HG03439 (cell line): ENCODE data around the gene SNX20.

Experiments used
- ATAC-seq: cut with Tn5 transposase; IDR thresholded peaks from one replicate; pipeline ENCODE4 v1.9.1; 2021; ENCODE audit warnings: mild to moderate bottlenecking, moderate library complexity; ENCODE audit not compliant: unreplicated experiment

The SNX20 gene

DNA sequence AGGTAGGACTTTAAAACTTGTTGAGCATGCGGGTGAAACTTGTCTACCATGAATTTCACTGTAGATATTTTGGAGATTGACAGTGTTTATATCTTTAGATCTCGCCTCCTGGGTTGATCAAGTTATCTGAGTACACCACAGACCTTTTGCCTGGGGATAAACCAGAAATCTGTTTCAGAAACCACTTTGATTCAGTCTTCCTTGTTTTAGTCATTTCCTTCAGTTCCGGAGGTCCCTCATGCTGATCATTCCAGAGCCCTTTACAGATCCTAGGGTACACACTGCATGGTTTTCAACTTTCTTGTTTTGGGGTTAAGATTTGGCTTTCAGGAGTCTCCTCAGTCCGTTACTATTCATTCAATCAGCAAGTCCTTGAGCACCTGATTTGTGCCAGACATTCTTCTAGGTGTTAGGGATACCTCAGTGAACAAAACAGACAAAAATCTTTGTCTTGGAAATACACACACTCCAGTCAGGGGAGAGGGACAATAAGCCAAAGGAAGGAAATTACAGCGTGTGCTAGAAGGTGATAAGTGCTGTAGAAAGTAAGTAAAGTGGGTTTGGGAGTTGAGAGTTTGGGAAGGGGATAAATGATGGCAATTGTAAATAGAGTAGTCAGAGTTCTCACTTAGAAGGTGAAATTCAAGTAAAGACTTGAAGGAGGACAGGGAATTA is 24.5 kb upstream of the SNX20 start:
- no peak for ATAC-seq

- ATAC-seq: no peak
These were observed 23.1 kb upstream of the SNX20 start for GRCh38 chr16:50704245-50704644.

GRCh38 chr16:50702725-50703124 is 21.6 kb upstream of the SNX20 start:
- ATAC-seq: no peak

DNA sequence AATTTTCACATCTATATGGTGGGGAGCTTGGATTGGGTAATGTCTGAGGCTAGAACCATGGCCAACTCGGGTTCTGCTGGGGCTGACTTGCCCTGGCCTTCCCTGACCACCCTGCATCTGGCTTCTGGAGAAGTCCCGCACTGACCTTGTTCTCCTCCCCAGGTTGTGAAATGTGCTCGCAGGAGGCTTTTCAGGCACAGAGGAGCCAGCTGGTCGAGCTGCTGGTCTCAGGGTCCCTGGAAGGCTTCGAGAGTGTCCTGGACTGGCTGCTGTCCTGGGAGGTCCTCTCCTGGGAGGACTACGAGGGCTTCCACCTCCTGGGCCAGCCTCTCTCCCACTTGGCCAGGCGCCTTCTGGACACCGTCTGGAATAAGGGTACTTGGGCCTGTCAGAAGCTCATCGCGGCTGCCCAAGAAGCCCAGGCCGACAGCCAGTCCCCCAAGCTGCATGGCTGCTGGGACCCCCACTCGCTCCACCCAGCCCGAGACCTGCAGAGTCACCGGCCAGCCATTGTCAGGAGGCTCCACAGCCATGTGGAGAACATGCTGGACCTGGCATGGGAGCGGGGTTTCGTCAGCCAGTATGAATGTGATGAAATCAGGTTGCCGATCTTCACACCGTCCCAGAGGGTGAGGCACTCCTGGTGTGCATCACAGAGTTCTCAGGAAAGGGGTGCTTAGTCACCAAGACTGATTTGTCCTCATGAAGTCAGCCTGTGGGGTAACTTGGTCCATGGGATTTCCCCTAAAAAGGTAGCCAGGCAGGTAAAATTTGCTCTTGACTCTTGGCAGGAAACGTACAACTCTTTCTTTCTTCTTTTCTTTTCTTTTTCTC is 18.4 kb upstream of the SNX20 start:
- no peak for ATAC-seq

DNA sequence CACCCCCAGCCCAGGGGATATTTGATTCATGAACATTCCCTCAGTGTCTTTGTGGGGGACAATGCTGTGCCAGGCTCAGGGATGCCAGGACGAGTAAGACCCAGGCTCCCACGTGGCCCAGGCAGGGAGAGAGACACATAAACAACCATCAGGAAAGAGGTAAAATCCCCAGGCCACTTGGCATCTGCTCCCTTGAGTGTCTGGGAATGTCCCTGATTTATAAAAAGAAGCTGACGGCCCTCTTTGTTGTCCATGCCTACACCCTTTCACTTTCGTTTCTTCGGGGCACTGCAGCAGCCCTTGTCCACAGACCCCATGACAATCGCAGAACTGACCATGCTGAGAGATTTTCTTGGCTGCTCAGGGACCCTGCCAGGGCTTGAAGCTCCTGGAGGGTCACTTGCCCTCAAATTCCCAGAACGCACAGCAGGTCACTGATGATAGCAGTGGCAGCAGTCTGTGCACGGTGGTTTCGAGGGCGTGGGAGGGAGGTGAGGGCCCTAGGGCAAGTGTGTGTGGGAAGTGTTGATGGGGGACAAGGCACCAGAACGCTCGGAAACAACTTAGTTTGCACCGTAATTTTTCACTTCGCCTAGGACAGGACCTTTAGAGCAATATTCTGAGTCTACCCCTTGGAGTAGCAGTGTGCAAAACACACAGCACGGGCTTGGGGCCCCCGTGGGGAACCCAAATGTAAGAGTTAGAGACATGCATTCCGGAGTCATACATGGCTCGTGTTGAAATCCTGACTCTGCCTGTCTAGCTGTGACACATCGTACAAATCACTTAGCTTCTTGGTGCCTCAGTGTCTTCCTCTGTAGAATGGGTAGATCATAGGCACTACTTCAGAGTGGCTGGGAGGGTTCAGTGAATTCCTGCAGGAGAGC is 17.0 kb upstream of the SNX20 start:
- peak; percentile 61 for ATAC-seq

GRCh38 chr16:50697421-50697715 is 16.3 kb upstream of the SNX20 start:
- ATAC-seq: no peak

DNA sequence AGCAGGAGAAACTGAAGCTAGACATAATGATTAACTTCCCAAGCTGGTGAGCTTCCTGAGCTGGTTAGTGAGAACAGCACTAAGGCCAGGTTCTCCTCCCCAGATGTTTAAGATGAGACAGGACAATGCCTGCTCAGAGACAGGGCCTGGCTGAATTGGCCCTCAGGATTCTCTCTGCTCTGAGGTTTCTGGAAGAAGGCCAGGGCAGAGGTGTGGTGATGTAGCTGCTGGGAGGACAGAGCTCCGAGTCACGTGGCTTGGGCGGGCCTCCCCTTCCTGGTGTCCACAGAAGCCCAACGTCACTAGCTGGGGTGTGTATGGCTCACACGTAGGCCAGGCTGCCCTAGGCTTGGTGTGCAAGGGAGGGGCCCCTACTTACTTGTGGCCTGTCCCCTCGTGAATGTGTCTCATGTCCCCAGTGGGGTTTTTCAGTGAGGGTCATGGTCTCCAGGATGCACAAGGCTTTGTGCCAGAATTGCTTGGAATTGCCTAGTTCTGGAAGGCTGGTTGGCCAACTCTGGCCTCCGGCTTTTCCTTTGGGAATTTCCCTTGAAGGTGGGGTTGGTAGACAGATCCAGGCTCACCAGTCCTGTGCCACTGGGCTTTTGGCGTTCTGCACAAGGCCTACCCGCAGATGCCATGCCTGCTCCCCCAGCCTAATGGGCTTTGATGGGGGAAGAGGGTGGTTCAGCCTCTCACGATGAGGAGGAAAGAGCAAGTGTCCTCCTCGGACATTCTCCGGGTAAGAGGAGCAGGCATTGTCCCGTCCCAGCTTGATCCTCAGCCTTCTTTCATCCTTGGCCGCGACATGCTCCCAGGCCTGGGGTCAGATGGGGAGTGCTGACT is 15.7 kb upstream of the SNX20 start:
- ATAC-seq: peak; percentile 52

DNA sequence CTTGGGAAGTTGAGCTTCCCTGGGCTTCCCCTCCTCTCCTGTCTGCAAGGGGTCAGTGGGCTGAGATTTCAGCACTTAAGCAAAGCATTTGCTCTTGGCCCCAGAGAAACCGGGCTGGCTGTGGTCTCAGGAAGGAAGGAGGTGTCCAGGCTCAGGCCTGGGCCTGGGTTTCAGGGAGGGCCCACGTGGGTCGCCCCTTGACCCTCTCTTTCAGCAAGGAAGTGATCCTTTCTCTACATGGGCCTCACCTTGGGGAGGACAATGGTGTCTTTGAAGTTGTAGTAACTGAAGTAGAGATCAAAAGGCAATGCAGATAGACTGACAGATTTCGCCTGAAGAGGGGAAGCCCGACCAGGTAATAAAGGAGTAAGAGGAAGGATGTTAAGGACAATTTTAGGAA is 15.0 kb upstream of the SNX20 start:
- no peak for ATAC-seq

DNA sequence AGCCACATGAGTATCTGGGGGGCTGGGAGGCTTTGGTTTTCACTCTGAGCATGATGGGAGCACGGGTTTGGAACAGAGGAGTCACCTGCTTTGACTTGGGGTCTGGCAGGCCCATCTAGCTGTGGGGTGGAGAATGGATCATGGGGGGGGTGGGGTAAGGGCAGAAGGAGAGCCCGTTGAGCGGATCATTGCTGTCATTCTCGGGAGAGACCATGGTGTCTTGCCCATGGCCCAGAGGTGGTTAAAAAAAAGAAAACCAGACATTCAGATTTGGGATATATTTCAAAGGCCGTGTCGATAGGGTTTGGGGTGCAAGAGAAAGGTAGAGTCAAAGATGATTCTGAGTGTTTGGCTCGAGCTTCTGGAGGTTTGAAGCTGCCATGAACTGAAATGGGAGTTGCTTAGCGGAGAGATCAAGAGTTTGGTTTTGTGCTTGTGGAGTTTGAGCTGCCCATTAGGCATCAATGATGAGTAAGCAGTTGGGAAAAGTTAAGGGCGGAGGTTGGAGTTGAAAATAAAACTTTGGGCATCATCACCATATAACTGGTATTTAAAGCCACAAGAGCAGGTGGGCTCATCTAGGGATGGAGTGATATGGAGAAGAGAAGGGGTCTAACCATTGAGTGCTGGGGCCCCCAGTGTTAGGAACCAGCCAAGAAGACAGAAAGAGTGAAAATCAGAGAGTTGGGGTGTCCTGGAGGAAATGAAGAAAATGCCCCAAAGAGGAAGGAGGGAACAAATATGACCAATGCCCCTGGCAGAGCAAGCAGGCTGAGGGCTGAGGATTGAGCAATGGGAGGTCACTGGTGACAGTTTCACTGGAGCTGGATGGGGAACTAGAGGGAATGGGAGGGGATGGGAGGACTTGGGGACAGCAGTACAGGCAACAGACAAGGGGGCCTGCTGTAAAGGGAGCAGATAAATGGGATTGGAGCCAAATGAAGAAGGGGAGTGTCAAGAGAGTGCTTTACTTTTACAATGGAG is 14.2 kb upstream of the SNX20 start:
- ATAC-seq: no peak

DNA sequence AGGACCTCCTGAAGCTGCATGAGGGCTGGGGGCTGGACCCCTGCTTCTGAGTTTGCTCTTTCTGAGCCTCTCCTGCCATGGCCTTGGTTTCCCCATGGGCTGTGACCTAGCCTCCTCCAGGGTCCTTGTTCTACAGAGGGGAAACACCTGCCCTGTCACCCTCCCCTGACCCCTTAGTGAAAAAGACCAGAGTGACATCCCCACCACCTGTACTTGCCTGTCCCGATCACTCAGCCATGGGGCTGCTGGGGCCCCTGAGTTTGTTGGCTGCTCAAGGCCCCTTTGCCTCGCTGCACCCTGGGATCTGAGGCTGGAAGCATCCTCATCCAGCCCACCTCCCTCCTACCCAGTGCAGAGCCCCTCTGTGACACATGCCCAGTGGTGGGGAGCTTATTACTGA is 13.1 kb upstream of the SNX20 start:
- ATAC-seq: no peak

DNA sequence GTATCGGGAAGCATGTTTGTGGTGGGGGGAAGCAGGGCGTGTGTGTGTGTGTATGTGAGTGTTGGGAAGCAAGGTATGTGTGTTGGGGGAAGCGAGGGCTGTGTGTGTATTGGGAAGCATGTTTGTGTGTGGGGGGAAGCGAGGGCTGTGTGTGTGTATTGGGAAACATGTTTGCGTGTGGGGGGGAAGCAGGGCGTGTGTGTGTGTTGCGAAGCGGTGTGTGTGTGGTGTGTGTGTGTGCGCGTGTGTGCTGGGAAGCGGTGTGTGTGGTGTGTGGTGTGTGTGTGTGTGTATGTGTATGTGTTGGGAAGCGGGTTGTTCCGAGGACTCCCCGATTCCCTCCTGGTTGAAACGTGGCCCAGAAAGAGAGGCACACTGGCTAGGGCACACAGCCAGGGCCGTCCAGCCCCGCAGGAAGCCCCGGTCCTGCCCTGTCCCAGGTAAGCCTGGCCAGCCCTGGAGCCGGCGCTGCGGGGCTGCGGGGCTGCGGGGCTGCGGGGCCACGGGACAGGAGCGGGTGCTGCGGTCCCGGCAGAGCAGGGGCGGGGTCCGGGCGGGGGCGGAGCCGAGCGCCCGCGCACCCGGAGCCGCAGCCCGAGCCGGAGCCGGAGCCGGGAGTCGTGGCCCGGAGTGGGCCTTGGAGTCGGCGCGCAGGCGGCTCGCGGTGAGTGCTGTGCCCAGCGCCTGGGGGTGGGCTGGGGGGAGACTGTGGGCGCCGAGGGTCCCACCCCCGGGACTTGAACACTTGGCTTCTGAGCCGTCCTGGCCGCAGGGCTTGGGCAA is 12.1 kb upstream of the SNX20 start, which contains the start of gene NOD2:
Gene NOD2 (plus strand): TSS at position 608 of the 783 bp plus-strand sequence. CDS start 5,890 bp downstream, outside the sequence.
- ATAC-seq: no peak

DNA sequence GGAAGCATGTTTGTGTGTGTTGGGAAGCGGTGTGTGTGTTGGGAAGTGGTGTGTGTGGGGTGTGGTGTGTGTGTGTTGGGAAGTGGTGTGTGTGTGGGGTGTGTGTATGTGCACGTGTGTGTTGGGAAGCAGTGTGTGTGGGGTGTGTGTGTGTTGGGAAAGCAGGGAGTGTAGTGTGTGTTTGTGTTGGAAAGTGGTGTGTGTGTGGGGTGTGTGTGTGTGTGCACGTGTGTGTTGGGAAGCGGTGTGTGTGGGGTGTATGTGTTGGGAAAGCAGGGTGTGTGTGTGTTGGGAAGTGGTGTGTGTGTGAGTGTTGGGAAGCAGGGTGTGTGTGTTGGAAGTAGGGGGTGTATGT is 11.5 kb upstream of the SNX20 start:
- ATAC-seq: no peak

GRCh38 chr16:50690177-50690576 is 9.1 kb upstream of the SNX20 start:
- ATAC-seq: no peak

GRCh38 chr16:50688867-50689266 is 7.8 kb upstream of the SNX20 start:
- ATAC-seq: no peak

- ATAC-seq: no peak
These were observed 7.0 kb upstream of the SNX20 start for GRCh38 chr16:50688083-50688482.

GRCh38 chr16:50685462-50686063 is 4.5 kb upstream of the SNX20 start:
- no peak for ATAC-seq

- ATAC-seq: no peak
These were observed 3.8 kb upstream of the SNX20 start for GRCh38 chr16:50684823-50685461.
